ENCODE data around the gene CABP2. TPM values are rescaled to one million over a fixed set of nuclear protein-coding genes. Genes with fewer than 3 reads are reported as not detected.

The CABP2 gene
- polyA plus RNA-seq, 1 experiment, result not detected

- POLR2A ChIA-PET, result no interaction called here
- H3K4me3 ChIP-seq (ENCODE audit: low read depth, low read length), result no peak overlapping the region
- CTCF ChIA-PET, result no interaction called here
- no peaks in the 10 kb centered on the region for H3K27me3 ChIP-seq (ENCODE audit: control insufficient read depth, insufficient read depth, low read length)
- TF ChIP-seq, protein P1, sequence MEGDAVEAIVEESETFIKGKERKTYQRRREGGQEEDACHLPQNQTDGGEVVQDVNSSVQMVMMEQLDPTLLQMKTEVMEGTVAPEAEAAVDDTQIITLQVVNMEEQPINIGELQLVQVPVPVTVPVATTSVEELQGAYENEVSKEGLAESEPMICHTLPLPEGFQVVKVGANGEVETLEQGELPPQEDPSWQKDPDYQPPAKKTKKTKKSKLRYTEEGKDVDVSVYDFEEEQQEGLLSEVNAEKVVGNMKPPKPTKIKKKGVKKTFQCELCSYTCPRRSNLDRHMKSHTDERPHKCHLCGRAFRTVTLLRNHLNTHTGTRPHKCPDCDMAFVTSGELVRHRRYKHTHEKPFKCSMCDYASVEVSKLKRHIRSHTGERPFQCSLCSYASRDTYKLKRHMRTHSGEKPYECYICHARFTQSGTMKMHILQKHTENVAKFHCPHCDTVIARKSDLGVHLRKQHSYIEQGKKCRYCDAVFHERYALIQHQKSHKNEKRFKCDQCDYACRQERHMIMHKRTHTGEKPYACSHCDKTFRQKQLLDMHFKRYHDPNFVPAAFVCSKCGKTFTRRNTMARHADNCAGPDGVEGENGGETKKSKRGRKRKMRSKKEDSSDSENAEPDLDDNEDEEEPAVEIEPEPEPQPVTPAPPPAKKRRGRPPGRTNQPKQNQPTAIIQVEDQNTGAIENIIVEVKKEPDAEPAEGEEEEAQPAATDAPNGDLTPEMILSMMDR (IDR thresholded peaks at IDR 0.05; ENCODE audit: insufficient read depth, low read depth, low read length), result no peak
- H3K36me3 ChIP-seq (ENCODE audit: control insufficient read depth, insufficient read depth, low read length), result peaks cover 32% of the 10 kb centered on the region
- DNase-seq (ENCODE audit: low read depth), result no peak
Measured at GRCh38 chr11:67493548-67494370, 29.5 kb downstream of the CABP2 start.

GRCh38 chr11:67492801-67493547 is 30.3 kb downstream of the CABP2 start:
- Histone ChIP-seq H3K27me3 (ENCODE audit: control insufficient read depth, insufficient read depth, low read length) (no peaks in the 10 kb centered on the region), H3K36me3 (ENCODE audit: control insufficient read depth, insufficient read depth, low read length) (peaks cover 34% of the 10 kb centered on the region), H3K4me3 (ENCODE audit: low read depth, low read length) (no peak overlapping the region)
- POLR2A ChIA-PET, result no interaction called here
- CTCF ChIA-PET, result interaction anchor here (0.8 kb wide), 1 partner anchor 142 kb away, joined by 3 read pairs; no protein-coding TSS in a partner anchor
- no peak for DNase-seq (ENCODE audit: low read depth)
- TF ChIP-seq, protein P1 (IDR thresholded peaks at IDR 0.05; ENCODE audit: insufficient read depth, low read depth, low read length), result no peak

- Histone ChIP-seq H3K36me3 (ENCODE audit: control insufficient read depth, insufficient read depth, low read length) (peaks cover 35% of the 10 kb centered on the region), H3K27me3 (ENCODE audit: control insufficient read depth, insufficient read depth, low read length) (no peaks in the 10 kb centered on the region), H3K4me3 (ENCODE audit: low read depth, low read length) (no peak overlapping the region)
- ChIA-PET CTCF (interaction anchor here (0.8 kb wide), 1 partner anchor 141 kb away, joined by 3 read pairs; no protein-coding TSS in a partner anchor), POLR2A (no interaction called here)
- DNase-seq (ENCODE audit: low read depth), result no peak
- TF ChIP-seq, protein P1 (IDR thresholded peaks at IDR 0.05; ENCODE audit: insufficient read depth, low read depth, low read length), result no peak
Measured at GRCh38 chr11:67492069-67492727, 31.0 kb downstream of the CABP2 start.

GRCh38 chr11:67491276-67492068 is 31.8 kb downstream of the CABP2 start:
- ChIA-PET POLR2A (no interaction called here), CTCF (interaction anchor here (1.2 kb wide), 1 partner anchor 13 kb away, joined by 3 read pairs; no protein-coding TSS in a partner anchor)

More at GRCh38 chr11:67491276-67492068, 31.8 kb downstream of the CABP2 start:
- DNase-seq (ENCODE audit: low read depth), result no peak
- Histone ChIP-seq H3K36me3 (ENCODE audit: control insufficient read depth, insufficient read depth, low read length) (peaks cover 36% of the 10 kb centered on the region), H3K27me3 (ENCODE audit: control insufficient read depth, insufficient read depth, low read length) (no peaks in the 10 kb centered on the region), H3K4me3 (ENCODE audit: low read depth, low read length) (no peak overlapping the region)
- TF ChIP-seq, protein P1 (IDR thresholded peaks at IDR 0.05; ENCODE audit: insufficient read depth, low read depth, low read length), result no peak

Data from BJ (cell line).